Ishikawa (cell line): ENCODE results near the gene ATP1A3.

Experiments used
- CEBPB ChIP-seq: IDR thresholded peaks from 2 replicates; pipeline ENCODE4 v1.6.1; 2012
- EGR1 ChIP-seq: IDR thresholded peaks from 2 replicates; pipeline ENCODE4 v1.6.1; 2012
- EP300 ChIP-seq: IDR thresholded peaks from 2 replicates; pipeline ENCODE4 v1.6.1; 2012; ENCODE audit warnings: borderline replicate concordance
- FOXM1 ChIP-seq: IDR thresholded peaks from 2 replicates; pipeline ENCODE4 v1.6.1; 2012; ENCODE audit warnings: low read depth, borderline replicate concordance
- NFIC ChIP-seq: IDR thresholded peaks from 2 replicates; pipeline ENCODE4 v1.6.1; 2012
- RAD21 ChIP-seq: IDR thresholded peaks from 2 replicates; pipeline ENCODE4 v1.6.1; 2012; ENCODE audit warnings: low read depth
- TAF1 ChIP-seq: IDR thresholded peaks from 2 replicates; pipeline ENCODE4 v1.6.1; 2012; ENCODE audit warnings: low read depth, mild to moderate bottlenecking
- TCF12 ChIP-seq: IDR thresholded peaks from 2 replicates; pipeline ENCODE4 v1.6.1; 2012; ENCODE audit warnings: low read depth
- TEAD4 ChIP-seq: IDR thresholded peaks from 2 replicates; pipeline ENCODE4 v1.6.1; 2012
- YY1 ChIP-seq: IDR thresholded peaks from 2 replicates; pipeline ENCODE4 v1.6.1; 2012; ENCODE audit warnings: low read depth
- ZBTB7A ChIP-seq: IDR thresholded peaks from 2 replicates; pipeline ENCODE4 v1.6.1; 2012; ENCODE audit warnings: low read depth
- TF ChIP-seq, protein P1 (sequence below): IDR thresholded peaks from 2 replicates; pipeline ENCODE4 v1.6.1; 2012; ENCODE audit warnings: low read depth, mild to moderate bottlenecking
- TF ChIP-seq, protein P2 (sequence below): IDR thresholded peaks from 2 replicates; pipeline ENCODE4 v1.6.1; 2012
- TF ChIP-seq, protein P3 (sequence below): IDR thresholded peaks from 2 replicates; pipeline ENCODE4 v1.6.1; 2012

The ATP1A3 gene

GRCh38 chr19:41944336-41944735, 49.7 kb downstream of the ATP1A3 start:
- TF ChIP-seq FOXM1 (no peak), CEBPB (no peak), NFIC (no peak), YY1 (no peak), TCF12 (no peak)
- TF ChIP-seq, protein P1, sequence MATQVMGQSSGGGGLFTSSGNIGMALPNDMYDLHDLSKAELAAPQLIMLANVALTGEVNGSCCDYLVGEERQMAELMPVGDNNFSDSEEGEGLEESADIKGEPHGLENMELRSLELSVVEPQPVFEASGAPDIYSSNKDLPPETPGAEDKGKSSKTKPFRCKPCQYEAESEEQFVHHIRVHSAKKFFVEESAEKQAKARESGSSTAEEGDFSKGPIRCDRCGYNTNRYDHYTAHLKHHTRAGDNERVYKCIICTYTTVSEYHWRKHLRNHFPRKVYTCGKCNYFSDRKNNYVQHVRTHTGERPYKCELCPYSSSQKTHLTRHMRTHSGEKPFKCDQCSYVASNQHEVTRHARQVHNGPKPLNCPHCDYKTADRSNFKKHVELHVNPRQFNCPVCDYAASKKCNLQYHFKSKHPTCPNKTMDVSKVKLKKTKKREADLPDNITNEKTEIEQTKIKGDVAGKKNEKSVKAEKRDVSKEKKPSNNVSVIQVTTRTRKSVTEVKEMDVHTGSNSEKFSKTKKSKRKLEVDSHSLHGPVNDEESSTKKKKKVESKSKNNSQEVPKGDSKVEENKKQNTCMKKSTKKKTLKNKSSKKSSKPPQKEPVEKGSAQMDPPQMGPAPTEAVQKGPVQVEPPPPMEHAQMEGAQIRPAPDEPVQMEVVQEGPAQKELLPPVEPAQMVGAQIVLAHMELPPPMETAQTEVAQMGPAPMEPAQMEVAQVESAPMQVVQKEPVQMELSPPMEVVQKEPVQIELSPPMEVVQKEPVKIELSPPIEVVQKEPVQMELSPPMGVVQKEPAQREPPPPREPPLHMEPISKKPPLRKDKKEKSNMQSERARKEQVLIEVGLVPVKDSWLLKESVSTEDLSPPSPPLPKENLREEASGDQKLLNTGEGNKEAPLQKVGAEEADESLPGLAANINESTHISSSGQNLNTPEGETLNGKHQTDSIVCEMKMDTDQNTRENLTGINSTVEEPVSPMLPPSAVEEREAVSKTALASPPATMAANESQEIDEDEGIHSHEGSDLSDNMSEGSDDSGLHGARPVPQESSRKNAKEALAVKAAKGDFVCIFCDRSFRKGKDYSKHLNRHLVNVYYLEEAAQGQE = no peak
- TF ChIP-seq, protein P2, sequence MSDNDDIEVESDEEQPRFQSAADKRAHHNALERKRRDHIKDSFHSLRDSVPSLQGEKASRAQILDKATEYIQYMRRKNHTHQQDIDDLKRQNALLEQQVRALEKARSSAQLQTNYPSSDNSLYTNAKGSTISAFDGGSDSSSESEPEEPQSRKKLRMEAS = no peak

- TF ChIP-seq YY1 = no peak
- no peak for TF ChIP-seq FOXM1
- TF ChIP-seq, protein P1 = no peak
- no peak for TF ChIP-seq EP300
- TF ChIP-seq EGR1 = no peak
- no peak for TF ChIP-seq CEBPB
- TF ChIP-seq TCF12 = no peak
These were observed 52.4 kb downstream of the ATP1A3 start for GRCh38 chr19:41941410-41942202.

GRCh38 chr19:41940731-41941409, 53.2 kb downstream of the ATP1A3 start:
- TF ChIP-seq CEBPB (no peak), ZBTB7A (no peak), NFIC (no peak), EP300 (no peak), YY1 (no peak)
- TF ChIP-seq, protein P3, sequence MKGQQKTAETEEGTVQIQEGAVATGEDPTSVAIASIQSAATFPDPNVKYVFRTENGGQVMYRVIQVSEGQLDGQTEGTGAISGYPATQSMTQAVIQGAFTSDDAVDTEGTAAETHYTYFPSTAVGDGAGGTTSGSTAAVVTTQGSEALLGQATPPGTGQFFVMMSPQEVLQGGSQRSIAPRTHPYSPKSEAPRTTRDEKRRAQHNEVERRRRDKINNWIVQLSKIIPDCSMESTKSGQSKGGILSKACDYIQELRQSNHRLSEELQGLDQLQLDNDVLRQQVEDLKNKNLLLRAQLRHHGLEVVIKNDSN = no peak
- TF ChIP-seq, protein P2 = no peak
- TF ChIP-seq, protein P1 = no peak

GRCh38 chr19:41939861-41940730, 53.9 kb downstream of the ATP1A3 start:
- no peak for TF ChIP-seq NFIC
- no peak for TF ChIP-seq TEAD4
- no peak for TF ChIP-seq CEBPB
- no peak for TF ChIP-seq FOXM1
- TF ChIP-seq TCF12 = no peak
- TF ChIP-seq, protein P3 = no peak
- no peak for TF ChIP-seq TAF1
- TF ChIP-seq, protein P1 = no peak
- TF ChIP-seq RAD21 = no peak
- no peak for TF ChIP-seq EP300
- TF ChIP-seq, protein P2 = no peak
- no peak for TF ChIP-seq YY1
- TF ChIP-seq EGR1 = no peak
